ENCODE measurements around the gene TSG101.

GRCh38 chr11:18548001-18548400 lies 21.3 kb upstream of the TSG101 start:
- TF ChIP-seq EZH2 (IDR thresholded peaks at IDR 0.05; ENCODE audit: borderline replicate concordance, low read length) (no peak), CTCF (conservative IDR thresholded peaks at IDR 0.05 in 1 of 2, IDR thresholded peaks at IDR 0.05 in 1 of 2; ENCODE audit: extremely low read depth in 1 of 2, insufficient read depth in 1 of 2, low read depth in 1 of 2, low read length in 2 of 2) (no peak)

Data from mammary epithelial cell (primary cell).